ENCODE measurements around the gene GPSM1.

Gene GPSM1

DNA sequence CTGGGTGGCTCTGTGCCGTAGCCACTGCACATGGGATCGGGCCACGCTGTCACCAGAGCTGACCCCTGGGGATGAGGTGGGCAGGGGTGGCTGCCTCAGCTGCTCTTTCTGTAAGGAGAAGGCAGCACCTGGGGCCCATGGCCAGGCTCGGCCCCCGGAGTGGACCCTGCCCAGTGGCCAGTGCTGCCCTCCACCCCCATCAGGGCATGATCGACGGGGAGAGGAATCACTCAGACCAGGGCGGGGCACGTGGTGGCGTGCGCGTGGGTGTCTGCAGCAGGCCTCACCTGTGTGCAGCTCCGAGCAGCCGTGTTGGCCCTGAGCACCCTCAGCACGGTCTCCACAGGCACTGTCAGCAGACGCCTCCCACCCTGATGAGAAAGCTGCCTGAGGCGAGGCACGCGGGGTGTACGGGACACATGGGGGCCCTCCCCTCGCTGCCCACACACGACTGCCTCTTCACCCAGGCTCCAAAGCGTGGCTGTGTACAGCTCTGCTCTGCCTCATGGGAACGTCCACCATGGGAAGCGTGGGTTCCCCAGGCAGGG, 54.7 kb downstream of the GPSM1 start:
- no peak for TF ChIP-seq ZNF274 (IDR thresholded peaks at IDR 0.05; ENCODE audit: low read depth, low read length)

GRCh38 chr9:136383436-136383835, 56.1 kb downstream of the GPSM1 start:
- TF ChIP-seq ZNF274 (IDR thresholded peaks at IDR 0.05; ENCODE audit: low read depth, low read length), result no peak
- no peak overlapping the region for H3K4me3 ChIP-seq (ENCODE audit: low read length)

More for the DNA sequence above, 54.7 kb downstream of the GPSM1 start:
- H3K4me3 ChIP-seq (ENCODE audit: low read length), result no peak overlapping the region

- H3K4me3 ChIP-seq (ENCODE audit: low read length), result no peak overlapping the region
- TF ChIP-seq ZNF274 (IDR thresholded peaks at IDR 0.05; ENCODE audit: low read depth, low read length), result no peak
Observed at GRCh38 chr9:136385015-136385414, 57.7 kb downstream of the GPSM1 start.

DNA sequence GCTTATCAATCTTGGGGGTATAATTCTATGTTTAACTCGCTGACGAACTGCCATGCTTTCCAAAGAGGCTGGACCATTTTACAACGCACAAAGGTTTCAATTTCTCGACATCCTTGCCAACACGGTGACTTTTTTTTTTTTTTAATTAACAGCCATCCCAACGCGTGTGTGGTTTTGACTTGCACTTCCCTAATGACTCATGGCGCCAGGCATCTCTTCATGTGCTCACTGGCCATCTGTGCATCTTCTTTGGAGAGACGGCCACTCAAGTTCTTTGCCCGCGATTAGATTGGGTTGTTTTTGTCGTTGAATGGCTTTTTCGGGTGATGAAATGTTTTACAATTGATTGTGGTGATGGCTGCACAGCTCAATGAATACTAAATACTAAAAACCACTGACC, 58.7 kb downstream of the GPSM1 start:
- TF ChIP-seq ZNF274 (IDR thresholded peaks at IDR 0.05; ENCODE audit: low read depth, low read length), result no peak
- H3K4me3 ChIP-seq (ENCODE audit: low read length), result no peak overlapping the region

GRCh38 chr9:136387217-136387616, 59.9 kb downstream of the GPSM1 start:
- no peak for TF ChIP-seq ZNF274 (IDR thresholded peaks at IDR 0.05; ENCODE audit: low read depth, low read length)

GRCh38 chr9:136389396-136389795, 62.1 kb downstream of the GPSM1 start:
- no peak for TF ChIP-seq ZNF274 (IDR thresholded peaks at IDR 0.05; ENCODE audit: low read depth, low read length)
- no peak overlapping the region for H3K4me3 ChIP-seq (ENCODE audit: low read length)

More at GRCh38 chr9:136387217-136387616, 59.9 kb downstream of the GPSM1 start:
- no peak overlapping the region for H3K4me3 ChIP-seq (ENCODE audit: low read length)

DNA sequence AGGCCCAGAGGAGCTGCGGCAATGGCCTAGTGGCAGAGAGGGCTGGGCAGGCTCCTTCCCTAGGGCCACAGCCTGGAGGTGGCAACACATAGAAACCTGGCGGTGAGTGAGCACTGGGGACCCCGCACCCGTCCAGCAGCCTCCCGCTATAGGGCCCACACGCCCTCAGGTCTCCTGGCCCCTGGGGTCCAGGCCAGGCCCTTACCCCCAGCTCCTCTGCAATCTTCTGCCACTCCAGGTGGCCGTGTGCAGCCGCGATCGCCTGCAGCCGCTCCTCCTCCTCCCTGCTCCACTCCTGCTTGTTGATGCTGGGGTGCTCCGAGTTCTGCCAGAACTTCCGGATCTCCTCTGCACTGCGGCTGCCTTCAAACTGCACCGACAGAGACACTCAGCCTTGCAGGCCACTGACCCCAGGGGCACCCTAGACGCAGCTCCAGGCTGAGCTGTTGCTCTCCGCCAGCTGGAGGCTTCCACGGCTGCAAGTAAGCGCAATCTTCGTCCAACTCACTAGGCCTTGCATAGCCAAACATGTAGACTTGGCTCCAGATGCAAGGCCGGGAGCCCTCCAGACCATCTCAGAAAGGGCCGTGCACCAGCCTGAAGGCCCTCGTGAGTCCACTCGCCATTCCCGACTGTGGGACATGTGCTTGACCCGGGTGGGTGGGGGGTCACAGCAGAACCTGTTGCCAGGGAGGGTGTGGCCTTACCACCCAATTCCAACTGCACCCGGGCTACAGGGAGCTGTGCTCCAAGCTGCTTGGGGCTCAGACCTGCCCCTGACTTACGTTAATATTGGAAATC, 64.6 kb downstream of the GPSM1 start:
- no peak for TF ChIP-seq ZNF274 (IDR thresholded peaks at IDR 0.05; ENCODE audit: low read depth, low read length)
- no peak overlapping the region for H3K4me3 ChIP-seq (ENCODE audit: low read length)

DNA sequence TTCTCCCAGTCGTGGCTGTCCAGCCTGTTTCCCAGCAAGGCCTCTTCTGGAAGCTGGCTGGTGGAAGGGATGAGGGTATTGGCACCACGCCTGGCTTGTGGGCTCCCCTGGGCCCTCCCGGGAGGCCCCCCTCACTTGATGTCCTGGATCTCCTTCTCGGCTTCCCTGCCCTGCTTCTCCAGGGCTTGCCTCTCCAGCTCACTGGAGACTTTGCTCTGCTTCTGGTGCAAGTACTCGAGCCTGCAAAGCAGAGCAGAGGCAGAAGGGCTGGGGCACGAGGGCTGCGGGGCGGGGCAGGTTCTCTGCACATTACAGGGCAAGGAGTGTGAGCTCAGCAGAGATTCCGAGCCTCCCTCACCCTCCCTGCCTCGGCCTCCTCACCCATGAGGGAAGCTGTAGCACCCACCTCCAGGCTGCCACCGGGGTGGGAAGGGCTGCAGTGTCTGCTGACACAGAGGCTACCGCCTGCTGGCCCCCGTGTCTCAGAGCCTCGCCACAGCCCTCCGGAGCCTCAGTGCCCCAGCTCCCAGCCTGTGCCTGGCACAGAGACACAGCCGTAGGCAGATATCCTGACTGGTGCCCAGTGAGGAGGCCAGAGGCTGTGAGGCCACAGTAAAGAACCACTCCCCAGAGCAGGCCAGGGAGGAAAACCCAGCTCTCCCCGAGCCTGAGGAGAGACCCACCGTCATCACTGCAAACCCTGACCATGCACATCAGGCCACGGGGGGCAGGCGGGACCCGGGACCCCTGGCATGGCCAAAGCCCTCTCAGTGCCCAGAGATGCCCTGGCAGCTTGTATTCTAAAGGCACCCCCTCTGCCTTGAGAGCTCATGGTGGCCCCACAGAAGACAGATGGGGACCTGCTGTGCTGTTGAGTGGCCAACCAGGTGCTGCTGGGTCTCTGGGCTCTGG, 65.5 kb downstream of the GPSM1 start:
- no peak for TF ChIP-seq ZNF274 (IDR thresholded peaks at IDR 0.05; ENCODE audit: low read depth, low read length)
- H3K4me3 ChIP-seq (ENCODE audit: low read length), result no peak overlapping the region

DNA sequence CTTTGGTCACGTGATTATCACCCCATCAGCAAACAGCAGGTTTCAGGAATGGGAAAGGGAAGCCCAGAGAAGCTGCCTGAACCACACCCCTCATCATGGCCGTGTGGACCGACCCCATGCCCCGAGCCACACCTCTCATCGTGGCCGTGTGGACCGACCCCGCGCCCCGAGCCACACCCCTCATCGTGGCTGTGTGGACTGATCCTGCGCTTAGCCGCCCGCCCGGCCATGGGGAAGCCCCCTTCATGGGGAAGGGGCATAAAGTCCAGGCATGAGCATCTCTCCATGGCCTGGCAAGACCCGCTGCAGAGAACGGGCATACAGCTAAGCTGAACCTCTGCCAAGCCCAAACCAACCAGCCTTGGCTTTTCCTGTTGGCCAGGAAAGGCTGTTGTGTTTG, 66.2 kb downstream of the GPSM1 start:
- no peak overlapping the region for H3K4me3 ChIP-seq (ENCODE audit: low read length)
- no peak for TF ChIP-seq ZNF274 (IDR thresholded peaks at IDR 0.05; ENCODE audit: low read depth, low read length)

DNA sequence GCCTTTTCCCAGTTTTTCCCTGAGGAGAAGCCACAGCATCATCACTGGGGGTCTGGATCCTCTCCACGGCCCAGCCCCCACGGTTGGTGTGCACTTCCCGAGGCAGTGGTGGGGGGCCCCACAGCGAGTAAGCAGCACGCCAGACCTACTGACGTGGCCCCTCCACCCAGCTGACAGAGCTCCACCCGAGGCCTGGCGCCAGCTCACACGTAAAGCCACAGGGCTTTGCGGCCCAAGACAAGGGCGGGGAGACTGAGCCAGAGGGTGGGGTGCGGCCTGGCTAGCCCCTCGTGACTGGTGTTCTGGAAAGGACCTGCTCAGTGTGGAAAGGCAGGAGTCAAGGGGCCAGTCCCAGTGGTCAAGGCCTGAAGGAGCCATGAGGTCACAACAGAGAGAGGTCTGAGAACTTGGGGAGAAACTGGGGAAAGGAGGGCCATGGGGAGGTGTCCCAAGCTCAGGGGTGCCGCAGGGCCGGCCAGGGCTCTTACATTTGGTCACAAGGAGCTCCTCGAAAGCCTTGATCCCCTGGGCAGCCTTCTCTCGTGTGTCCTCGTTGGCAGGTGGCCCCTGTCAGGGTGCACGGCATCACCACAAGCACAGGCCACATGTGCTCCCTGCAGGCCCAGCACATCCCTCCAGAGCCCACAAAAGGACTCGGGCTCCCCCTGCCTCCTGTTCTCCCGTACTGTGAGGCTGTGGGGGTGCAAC, 67.1 kb downstream of the GPSM1 start:
- H3K4me3 ChIP-seq (ENCODE audit: low read length), result no peak overlapping the region
- TF ChIP-seq ZNF274 (IDR thresholded peaks at IDR 0.05; ENCODE audit: low read depth, low read length), result no peak

- no peak overlapping the region for H3K4me3 ChIP-seq (ENCODE audit: low read length)
- no peak for TF ChIP-seq ZNF274 (IDR thresholded peaks at IDR 0.05; ENCODE audit: low read depth, low read length)
Observed at GRCh38 chr9:136395020-136395340, 67.6 kb downstream of the GPSM1 start.

GRCh38 chr9:136395345-136396218, 68.2 kb downstream of the GPSM1 start:
- no peak for TF ChIP-seq ZNF274 (IDR thresholded peaks at IDR 0.05; ENCODE audit: low read depth, low read length)
- no peak overlapping the region for H3K4me3 ChIP-seq (ENCODE audit: low read length)

DNA sequence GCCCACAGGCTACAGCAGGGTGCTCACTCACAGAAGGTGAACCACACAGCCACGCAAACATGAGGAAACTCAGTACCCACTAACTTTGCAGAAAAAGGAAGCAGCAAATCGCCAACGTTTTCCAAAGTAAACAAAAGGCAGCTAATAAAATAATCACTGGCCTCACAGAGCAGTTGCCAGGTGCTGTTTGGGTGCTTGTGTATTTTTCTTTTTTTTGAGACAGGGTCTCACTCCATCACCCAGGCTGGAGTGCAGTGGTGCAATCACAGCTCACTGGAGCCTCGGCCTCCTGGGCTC, 68.8 kb downstream of the GPSM1 start:
- no peak overlapping the region for H3K4me3 ChIP-seq (ENCODE audit: low read length)
- no peak for TF ChIP-seq ZNF274 (IDR thresholded peaks at IDR 0.05; ENCODE audit: low read depth, low read length)

All from GM08714 (cell line).